Measurements from ENCODE around the gene REST. TPM values are rescaled to one million over a fixed set of nuclear protein-coding genes. Genes with fewer than 3 reads are reported as not detected.

Gene REST
- 19.2 and 19.7 TPM in 2 replicates for total RNA-seq

GRCh38 chr4:56907489-56908205 is at the start of gene REST:
TSS of gene REST (plus strand) at chr4:56907900. CDS start at chr4:56910639, 2,739 bp downstream.

GRCh38 chr4:56977321-56978012 is 69.8 kb downstream of the REST start, which contains the start of gene NOA1:
TSS of gene NOA1 (minus strand) at chr4:56977606. CDS start at chr4:56977585, 21 bp downstream.

GRCh38 chr4:56978750-56979303 is 71.1 kb downstream of the REST start, which contains the start of gene POLR2B:
TSS of gene POLR2B (plus strand) at chr4:56978896. CDS start at chr4:56978986, 90 bp downstream.

Other genes starting within 250 kb of the REST start
- under 0.01 and 0.46 TPM in 2 replicates for gene HOPX, start 226.6 kb upstream of the REST start, total RNA-seq
- gene SPINK2, start 86.2 kb upstream of the REST start, total RNA-seq: not detected in 2 replicates
- 14.6 and 14.9 TPM in 2 replicates for gene NOA1, start 69.7 kb downstream of the REST start, total RNA-seq
- gene POLR2B, start 71.0 kb downstream of the REST start, total RNA-seq: 107 and 115 TPM in 2 replicates
- 255 and 405 TPM in 2 replicates for gene IGFBP7, start 202.5 kb downstream of the REST start, total RNA-seq

Measured in smooth muscle cell of bladder (primary cell).